HG02759 (cell line): ENCODE measurements around the gene BCL11A.
A peak's percentile ranks its signal among the peaks of the same experiment; 100 is the strongest.

Experiments
- ATAC-seq: cut with Tn5 transposase; IDR thresholded peaks from one replicate; pipeline ENCODE4 v1.9.1; 2021; ENCODE audit warnings: mild to moderate bottlenecking, moderate library complexity; ENCODE audit not compliant: unreplicated experiment

The BCL11A gene

DNA sequence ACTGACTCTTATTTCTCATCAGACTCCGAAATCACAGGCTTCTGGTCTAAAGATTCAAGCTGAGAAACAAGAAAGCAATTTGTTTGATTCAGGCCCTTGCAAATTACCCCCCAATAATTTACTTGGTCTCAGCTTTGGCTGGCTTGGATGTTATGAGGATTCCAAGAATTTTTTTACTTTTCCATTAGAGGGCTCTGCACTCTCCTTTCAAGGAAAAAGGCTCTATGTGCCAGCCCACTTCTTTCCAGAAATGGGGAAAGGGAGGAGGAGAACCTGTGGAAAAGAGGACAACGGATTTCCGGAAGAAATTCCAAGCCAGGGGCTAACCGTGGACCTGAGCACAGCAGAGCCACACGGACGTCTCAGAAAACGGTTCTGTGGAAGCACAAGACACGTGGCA lies 44.4 kb downstream of the BCL11A start:
- no peak for ATAC-seq

DNA sequence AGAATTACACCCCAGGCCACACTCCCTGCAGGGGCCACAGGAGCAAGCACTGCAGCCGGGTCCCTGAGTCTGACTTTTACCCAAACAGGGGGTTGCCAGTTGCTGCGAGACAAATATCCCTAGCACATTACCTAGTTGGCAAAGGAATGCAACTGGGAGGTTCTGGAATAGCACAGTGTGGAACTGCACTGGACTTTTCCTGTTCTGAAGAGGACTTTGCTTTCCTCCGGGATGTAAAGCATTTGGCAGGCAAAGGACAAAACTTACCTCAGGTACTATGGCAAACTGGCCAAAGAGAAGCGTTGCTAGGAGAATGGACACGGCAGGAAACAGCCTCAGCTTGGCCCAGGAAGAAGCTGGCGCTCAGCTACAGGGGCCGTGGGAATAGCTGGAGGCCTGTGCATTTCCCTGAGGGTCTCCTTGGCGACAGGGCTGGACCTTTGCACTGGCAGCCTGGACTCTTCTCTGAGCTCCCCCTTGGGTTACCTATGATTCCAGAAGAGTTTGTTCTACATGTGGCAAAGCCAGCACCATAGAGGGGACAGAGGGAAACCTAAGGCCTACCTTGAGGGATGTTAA lies 45.0 kb downstream of the BCL11A start:
- no peak for ATAC-seq

DNA sequence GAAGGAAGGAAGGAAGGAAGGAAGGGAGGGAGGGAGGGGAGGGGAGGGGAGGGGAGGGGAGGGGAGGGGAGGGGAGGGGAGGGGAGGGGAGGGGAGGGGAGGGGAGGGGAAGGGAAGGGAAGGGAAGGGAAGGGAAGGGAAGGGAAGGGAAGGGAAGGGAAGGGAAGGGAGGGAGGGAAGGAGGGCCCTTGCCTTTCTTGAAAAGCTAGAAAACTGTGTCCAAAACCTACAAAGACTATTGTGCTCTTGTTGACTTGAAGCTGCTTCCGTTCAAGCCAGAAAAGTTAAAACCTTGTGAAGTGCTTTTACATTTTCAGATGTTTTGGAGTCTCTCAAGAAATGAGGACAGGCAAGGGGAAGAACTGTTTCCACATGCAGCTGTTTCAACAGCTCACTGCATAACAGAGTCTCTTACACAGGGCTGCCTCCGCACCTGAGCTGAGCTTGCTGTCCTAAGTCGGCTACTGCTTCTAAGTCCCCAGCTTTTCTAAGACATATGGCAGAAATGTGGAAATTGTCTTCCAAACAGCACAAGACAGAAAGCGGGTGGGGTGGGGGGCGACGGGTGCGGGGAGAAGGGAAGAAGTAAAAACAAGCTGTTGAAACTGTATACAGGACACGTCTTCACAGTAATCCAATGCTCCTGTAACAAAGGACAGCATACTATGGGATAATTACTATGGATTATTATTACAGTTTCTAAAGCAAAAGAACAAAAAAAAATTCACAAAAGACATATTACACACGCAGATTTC lies 46.1 kb downstream of the BCL11A start:
- no peak for ATAC-seq

- no peak for ATAC-seq
Measured at GRCh38 chr2:60505880-60506260, 47.6 kb downstream of the BCL11A start.

- no peak for ATAC-seq
Measured at GRCh38 chr2:60505240-60505879, 48.1 kb downstream of the BCL11A start.

DNA sequence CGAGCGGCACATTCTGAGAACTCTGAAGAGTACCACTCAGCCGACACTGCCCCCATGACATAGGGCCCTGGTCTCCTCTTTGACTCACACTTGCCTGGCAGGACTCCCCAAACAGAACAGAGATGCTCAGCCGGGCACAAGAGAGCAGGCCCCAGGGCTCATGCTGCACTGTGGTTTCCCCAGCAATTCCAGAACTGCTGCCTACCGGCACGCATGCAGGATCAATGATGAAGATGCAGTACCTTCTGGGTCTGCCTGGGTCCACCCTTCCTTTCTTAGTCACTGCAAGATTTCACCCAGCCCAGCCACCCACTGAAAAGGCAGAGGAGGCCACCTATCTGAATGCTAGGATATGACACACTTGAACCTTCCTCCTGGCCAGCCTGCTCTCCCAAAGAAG lies 49.4 kb downstream of the BCL11A start:
- ATAC-seq: no peak

DNA sequence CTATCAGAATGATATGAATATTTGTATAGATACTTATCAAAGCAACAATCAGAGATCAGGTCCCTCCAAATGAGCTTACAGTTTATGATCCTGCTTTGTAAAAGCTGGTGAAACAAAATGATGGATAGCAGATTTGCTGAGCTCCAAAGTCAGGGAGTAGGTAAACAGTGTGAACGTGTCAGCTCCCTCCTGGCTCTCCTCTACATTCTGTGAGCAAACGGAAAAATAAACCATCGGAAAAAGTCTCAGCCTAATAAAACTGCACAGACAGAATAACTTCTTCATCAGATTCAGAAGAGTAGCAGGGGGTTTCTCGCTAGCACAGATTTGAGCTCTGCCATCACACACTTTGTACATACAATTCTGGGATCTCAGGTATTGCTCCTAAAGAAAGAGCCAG lies 51.3 kb downstream of the BCL11A start:
- no peak for ATAC-seq

- ATAC-seq: no peak
Measured at GRCh38 chr2:60500861-60501260, 52.6 kb downstream of the BCL11A start.

DNA sequence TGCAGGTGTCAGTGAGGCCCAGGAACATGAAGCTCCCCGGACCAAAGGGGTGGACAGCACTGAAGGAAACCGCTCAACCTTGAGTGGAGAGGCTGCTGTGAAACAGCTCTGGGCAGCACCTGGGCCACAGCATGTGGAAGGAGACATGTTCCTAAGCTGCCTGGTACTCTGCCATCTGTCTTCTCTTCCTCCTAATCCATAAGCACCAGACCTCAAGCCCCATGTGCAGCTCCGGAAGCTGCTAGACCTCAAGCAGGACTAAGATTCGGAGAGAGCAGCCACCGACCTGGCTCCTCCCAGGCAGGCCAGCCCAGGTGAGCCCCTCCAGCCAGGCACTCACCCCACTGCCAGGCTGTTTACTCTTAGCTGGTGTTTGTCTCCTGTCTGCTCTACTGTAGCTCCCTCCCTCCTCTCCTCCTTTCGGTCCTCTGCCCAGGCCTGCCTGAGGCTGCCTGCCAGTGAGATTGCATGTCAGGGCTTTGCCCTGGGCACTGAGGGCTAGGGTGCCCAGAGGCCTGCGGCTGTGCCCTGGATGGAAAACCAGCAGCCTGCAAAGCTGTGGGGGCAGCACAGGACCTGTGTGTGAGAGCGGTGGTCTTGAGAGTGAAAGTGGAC lies 53.7 kb downstream of the BCL11A start:
- ATAC-seq: no peak

DNA sequence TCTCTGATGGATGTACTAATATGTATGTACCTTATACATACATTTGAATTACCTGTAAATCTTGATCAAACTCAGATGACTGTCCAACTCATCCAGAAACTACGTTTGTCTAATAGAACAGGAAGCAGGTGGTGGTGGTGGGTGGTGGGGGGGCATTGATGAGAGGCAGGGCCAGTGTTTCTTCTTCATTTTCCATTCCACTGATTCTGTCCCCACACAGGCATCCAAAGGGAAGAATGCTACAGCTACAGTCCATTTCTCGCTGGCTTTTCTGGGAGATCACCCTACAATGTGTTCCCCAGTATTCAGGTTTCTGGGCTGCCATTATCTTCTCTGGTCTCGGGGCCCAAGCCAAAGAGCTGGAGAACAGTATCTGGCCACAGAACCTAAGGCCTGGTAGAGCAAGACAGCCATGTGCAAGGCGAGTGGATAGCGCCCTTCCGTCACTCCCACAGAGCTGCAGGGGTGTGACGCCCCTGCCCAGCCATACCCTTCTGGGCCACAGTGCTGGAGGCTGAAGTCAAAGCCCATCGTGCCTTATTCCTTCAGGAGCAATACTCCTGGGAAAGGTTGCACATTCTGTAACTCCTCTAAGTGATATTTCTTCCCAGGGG lies 54.5 kb downstream of the BCL11A start:
- peak; percentile 58 for ATAC-seq

GRCh38 chr2:60498127-60498815 lies 55.2 kb downstream of the BCL11A start:
- ATAC-seq: peak; percentile 39

DNA sequence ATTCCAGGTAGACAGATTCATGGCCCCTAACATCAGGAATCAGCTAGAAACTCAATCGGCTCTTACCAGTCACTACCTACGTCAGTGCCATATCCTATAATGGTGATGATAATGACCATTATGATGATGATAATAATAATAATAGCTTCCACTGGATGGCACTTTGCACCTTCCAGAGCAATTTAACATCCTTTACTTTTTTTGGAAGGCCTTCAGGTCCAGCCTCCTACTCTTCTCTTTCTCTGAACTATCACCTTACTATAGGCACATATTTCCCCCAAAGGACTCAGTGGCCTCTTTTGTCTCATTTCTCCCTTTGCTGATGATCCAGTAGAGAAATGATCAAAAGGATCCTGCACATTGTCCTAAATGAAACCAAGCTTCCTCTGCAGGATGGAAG lies 56.0 kb downstream of the BCL11A start:
- ATAC-seq: no peak

DNA sequence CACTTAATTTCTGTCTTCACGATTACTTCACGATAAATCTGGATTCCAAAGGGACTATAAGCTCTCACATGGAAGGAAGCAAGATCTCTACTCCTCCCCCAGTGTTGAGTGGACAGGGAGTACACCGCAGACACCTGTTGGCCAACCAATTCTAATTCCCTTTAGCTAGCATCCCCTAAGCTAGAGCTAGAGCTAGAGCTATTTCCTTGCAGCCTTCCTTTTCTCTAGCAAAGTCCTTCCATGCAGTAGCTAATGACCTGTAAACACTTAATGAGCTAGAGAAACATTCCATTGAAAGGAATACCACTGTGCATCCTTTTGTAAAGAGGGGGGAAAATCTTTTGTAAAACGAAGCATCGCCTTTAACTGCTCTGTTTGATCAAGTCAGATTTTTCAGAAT lies 56.5 kb downstream of the BCL11A start:
- no peak for ATAC-seq

- ATAC-seq: no peak
Measured at GRCh38 chr2:60496475-60496874, 57.0 kb downstream of the BCL11A start.

GRCh38 chr2:60495041-60495625 lies 58.3 kb downstream of the BCL11A start:
- ATAC-seq: no peak

DNA sequence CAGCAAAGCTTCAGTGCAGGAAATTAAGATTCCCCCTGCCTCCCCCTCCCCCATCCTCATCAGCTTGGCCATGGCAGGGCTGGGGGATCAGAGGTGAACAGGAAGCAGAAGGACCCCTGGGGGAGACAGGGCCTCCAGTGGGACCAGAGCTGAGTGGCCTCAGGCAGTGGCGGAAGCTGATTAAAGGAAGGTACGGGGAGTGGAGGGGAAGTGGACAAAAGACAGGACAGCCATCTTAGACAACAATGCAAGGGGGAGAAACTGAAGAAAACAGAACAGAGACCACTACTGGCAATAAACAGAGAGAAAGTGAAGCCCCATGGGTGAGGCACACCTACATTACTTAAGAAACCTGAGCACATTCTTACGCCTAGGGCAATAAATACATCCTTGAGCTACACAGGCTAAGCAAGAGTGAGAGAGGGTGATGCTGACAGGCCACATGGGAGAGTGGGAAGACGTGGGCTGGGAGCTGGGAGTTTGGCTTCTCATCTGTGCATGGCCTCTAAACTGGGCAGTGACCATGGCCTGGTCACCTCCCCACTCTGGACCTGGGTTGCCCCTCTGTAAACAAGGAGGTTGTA lies 59.6 kb downstream of the BCL11A start:
- ATAC-seq: no peak

- ATAC-seq: peak; percentile 56
Measured at GRCh38 chr2:60492548-60492947, 60.9 kb downstream of the BCL11A start.

GRCh38 chr2:60490848-60491247 lies 62.6 kb downstream of the BCL11A start:
- no peak for ATAC-seq

DNA sequence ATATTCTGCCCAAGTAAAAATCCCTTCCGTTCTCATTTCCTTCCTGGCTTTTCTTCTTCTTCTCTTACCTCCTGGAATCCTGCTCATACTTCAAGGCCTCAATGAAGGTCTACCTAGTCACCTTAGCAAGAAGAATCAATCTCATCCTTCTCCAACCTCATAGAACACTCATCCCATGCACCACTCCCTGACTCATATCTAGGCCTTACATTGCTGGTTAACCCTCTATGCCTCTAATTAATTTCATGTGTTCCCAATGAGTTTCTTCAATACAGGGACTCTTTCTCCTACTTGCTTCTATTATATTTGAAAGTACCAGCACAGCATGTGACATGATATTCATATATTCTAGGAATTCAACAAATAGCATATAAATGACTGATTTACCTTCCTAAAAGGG lies 63.0 kb downstream of the BCL11A start:
- ATAC-seq: no peak

DNA sequence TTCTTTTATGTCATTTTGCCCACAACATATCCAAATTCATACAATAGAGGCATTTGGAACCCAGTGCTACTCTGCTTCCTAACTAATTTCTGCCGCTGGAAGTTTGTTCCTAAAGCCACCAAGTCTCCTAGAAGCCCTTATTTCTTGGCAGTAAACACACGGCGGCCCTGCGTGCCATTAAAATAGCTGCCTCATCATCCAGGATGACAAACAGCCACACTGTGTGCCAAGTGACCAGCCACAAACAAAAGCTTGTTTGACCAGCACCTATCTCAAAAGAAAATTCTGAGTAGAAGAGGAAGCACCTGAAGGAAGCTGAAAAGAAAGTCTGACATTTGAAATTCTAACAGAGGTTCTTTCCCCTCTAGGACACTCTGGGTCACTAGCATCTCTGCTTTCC lies 64.2 kb downstream of the BCL11A start:
- no peak for ATAC-seq
